Measurements from ENCODE around the gene ZBTB20. TPM values are rescaled to one million over a fixed set of nuclear protein-coding genes. Genes with fewer than 3 reads are reported as not detected.

Gene ZBTB20
- total and polyA plus RNA-seq, 7 donors, result under 0.01 to 113 (median 58.6) TPM

DNA sequence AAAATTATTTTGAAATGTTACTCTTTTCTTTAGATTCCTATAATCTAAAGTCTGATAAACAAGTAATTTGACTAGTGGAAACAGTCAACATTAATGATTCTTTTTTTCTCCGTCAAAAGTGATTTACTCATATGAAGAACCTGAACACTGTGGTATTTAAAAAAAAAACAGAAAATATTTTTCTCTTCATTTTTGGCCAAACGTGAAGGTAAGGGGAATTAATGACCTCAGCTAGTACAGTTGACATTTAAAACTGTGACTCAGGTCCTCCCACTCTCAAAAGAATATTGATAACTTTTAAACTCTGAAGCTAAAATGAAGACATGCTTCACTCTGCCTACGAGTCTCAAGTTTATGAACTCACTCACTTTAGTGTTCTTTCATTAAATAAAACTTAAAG is 818.7 kb downstream of the ZBTB20 start:
- no peak for TF ChIP-seq POLR2AphosphoS5 (IDR thresholded peaks at IDR 0.05)
- TF ChIP-seq POLR2A (IDR thresholded peaks at IDR 0.05), result no peak
- no peak for TF ChIP-seq EP300 (IDR thresholded peaks at IDR 0.05)
- TF ChIP-seq CTCF (IDR thresholded peaks at IDR 0.05), result no peak
- Histone ChIP-seq H3K4me3 (no peak overlapping the region), H3K27me3 (no peaks in the 10 kb centered on the region), H3K9me3 (no peaks in the 10 kb centered on the region), H3K4me1 (no peaks in the 10 kb centered on the region), H3K27ac (no peak overlapping the region), H3K36me3 (peaks cover 0 to 7% (median 0%) of the 10 kb centered on the region in 4 donors)
- WGBS, 2 donors, result 74 to 84% methylated on average over 3 of the region's 3 CpGs
- DNase-seq, result no peak
- intact Hi-C loops (cut with DNase I), result no loop called here

DNA sequence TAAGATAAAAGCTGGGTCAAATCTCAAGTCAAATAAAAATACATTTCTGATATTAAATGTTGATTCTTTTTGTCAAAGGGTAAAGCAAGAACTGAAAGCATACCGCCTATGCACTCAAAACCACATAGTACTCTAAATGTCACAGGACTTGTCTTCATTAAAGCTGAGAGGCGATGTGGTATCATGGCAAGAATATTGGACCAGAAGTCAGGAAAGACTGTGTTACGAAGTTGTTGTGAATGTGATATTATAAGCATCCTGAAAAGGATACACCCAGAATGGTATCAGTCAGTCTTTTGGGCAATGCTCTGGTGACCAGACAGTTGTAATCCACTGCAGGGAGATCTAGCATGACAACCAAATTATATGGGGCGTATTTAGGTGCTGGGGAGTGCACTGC is 819.4 kb downstream of the ZBTB20 start:
- DNase-seq, result no peak
- Histone ChIP-seq H3K27ac (no peak overlapping the region), H3K4me3 (no peak overlapping the region), H3K36me3 (peaks cover 0 to 7% (median 0%) of the 10 kb centered on the region in 4 donors), H3K9me3 (no peaks in the 10 kb centered on the region), H3K4me1 (no peaks in the 10 kb centered on the region), H3K27me3 (no peaks in the 10 kb centered on the region)
- intact Hi-C loops (cut with DNase I), result no loop called here
- 82 to 90% methylated on average over 4 of the region's 4 CpGs for WGBS, 2 donors
- no peak for TF ChIP-seq POLR2AphosphoS5 (IDR thresholded peaks at IDR 0.05)
- no peak for TF ChIP-seq POLR2A (IDR thresholded peaks at IDR 0.05)
- TF ChIP-seq CTCF (IDR thresholded peaks at IDR 0.05), result no peak
- TF ChIP-seq EP300 (IDR thresholded peaks at IDR 0.05), result no peak

GRCh38 chr3:114323546-114324254 is 823.4 kb downstream of the ZBTB20 start:
- WGBS, 2 donors, result 67 to 78% methylated on average over 3 of the region's 3 CpGs
- Histone ChIP-seq H3K27ac (no peak overlapping the region), H3K9me3 (no peaks in the 10 kb centered on the region), H3K4me3 (no peak overlapping the region), H3K27me3 (no peaks in the 10 kb centered on the region), H3K4me1 (no peaks in the 10 kb centered on the region), H3K36me3 (peaks cover 0 to 7% (median 0%) of the 10 kb centered on the region in 4 donors)
- intact Hi-C loops (cut with DNase I), result no loop called here
- TF ChIP-seq CTCF (IDR thresholded peaks at IDR 0.05) (no peak), EP300 (IDR thresholded peaks at IDR 0.05) (no peak), POLR2A (IDR thresholded peaks at IDR 0.05) (no peak), POLR2AphosphoS5 (IDR thresholded peaks at IDR 0.05) (no peak)
- no peak for DNase-seq

DNA sequence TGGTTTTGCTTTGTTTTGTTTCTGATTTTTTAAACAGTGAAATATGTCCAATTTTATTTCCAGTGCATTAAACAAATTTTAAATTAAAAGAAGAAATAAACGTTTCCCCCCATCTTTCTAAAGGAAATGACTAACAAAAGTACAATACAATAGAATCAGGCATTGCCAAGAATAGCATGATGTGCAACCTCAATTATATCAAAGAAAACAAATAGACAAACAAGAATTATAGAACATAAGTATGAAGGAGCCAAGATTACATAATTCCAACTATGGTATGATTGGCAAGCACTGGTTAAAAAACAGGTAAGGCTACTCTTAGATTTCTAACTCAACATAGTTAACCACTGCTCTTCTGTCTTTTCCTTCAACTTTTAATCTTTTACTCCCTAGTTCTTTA is 826.8 kb downstream of the ZBTB20 start:
- Histone ChIP-seq H3K27ac (no peak overlapping the region), H3K4me1 (no peaks in the 10 kb centered on the region), H3K27me3 (no peaks in the 10 kb centered on the region), H3K4me3 (no peak overlapping the region), H3K36me3 (peaks cover 0 to 7% (median 0%) of the 10 kb centered on the region in 4 donors), H3K9me3 (no peaks in the 10 kb centered on the region)
- intact Hi-C loops (cut with DNase I), result no loop called here
- 47 to 65% methylated on average over 1 of the region's 1 CpG for WGBS, 2 donors
- no peak for TF ChIP-seq EP300 (IDR thresholded peaks at IDR 0.05)
- no peak for TF ChIP-seq CTCF (IDR thresholded peaks at IDR 0.05)
- no peak for DNase-seq

DNA sequence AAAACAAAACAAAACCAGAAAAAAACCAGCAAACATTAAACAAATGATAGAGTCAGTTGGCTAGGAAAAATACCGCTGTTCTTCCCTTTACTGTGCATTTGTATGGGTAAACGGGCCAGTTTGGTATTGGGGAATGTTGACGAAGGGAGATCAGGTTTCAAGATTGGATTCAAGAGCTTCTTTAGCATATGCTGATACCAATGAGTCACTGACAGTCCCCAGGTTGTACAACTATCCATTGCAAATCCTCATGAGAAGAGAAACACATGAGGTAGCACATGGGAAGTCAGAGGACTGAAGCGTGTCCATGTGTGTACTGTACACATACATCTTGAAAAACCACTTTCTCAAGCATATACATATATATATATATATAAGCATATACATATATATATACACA is 827.6 kb downstream of the ZBTB20 start:
- H3K4me1 ChIP-seq, result no peaks in the 10 kb centered on the region
- H3K9me3 ChIP-seq, result no peaks in the 10 kb centered on the region
- DNase-seq, result no peak
- intact Hi-C loops (cut with DNase I), result no loop called here
- H3K27ac ChIP-seq, result no peak overlapping the region
- TF ChIP-seq POLR2A (IDR thresholded peaks at IDR 0.05), result no peak
- TF ChIP-seq POLR2AphosphoS5 (IDR thresholded peaks at IDR 0.05), result no peak
- TF ChIP-seq EP300 (IDR thresholded peaks at IDR 0.05), result no peak
- no peak for TF ChIP-seq CTCF (IDR thresholded peaks at IDR 0.05)
- H3K36me3 ChIP-seq, result peaks cover 0 to 5% (median 0%) of the 10 kb centered on the region in 4 donors
- WGBS, 2 donors, result 85 to 88% methylated on average over 4 of the region's 4 CpGs
- H3K27me3 ChIP-seq, result no peaks in the 10 kb centered on the region
- no peak overlapping the region for H3K4me3 ChIP-seq
